ENCODE measurements around the gene CPEB4. TPM values are rescaled to one million over a fixed set of nuclear protein-coding genes. Genes with fewer than 3 reads are reported as not detected.

CPEB4 gene
- total and polyA plus RNA-seq, 9 of the 15 experiments (the other 6 are each of a cell fraction or from before 2014, with no cell fraction given), result 7.4 to 21.3 (median 12.4) TPM

- no peak for TF ChIP-seq STAT6 (CRISPR knock-in tag; IDR thresholded peaks at IDR 0.05)
Measured at GRCh38 chr5:173950829-173951228, 62.7 kb downstream of the CPEB4 start (continued).

GRCh38 chr5:173953528-173954090 lies 65.5 kb downstream of the CPEB4 start:
- Histone ChIP-seq H3K4me2 (ENCODE audit: insufficient read depth, low read length) (no peak overlapping the region), H3K4me3 (no peak overlapping the region), H3K27ac (ENCODE audit: extremely low read depth, low read depth, low read length) (no peak overlapping the region), H3K36me3 (ENCODE audit: control insufficient read depth, insufficient read depth, low read length) (peaks cover 84% of the 10 kb centered on the region), H3K9me3 (replicated peaks; ENCODE audit: control insufficient read depth, insufficient read depth, low read depth, low read length) (no peaks in the 10 kb centered on the region), H3K9me1 (ENCODE audit: control insufficient read depth, insufficient read depth, low read length) (no peaks in the 10 kb centered on the region), H2AFZ (ENCODE audit: low read depth, low read length) (no peak overlapping the region), H4K20me1 (replicated peaks; ENCODE audit: control insufficient read depth, insufficient read depth, low read length) (no peaks in the 10 kb centered on the region), H3K4me1 (replicated peaks in 1 of 2; ENCODE audit: control insufficient read depth in 2 of 2, insufficient read depth in 2 of 2, low read length in 2 of 2) (no peaks in the 10 kb centered on the region; a peak in 1 of 5 replicates), H3K27me3 (ENCODE audit: control insufficient read depth in 2 of 2, insufficient read depth in 2 of 2, low read length in 2 of 2) (no peaks in the 10 kb centered on the region), H3K79me2 (ENCODE audit: control insufficient read depth, insufficient read depth, low read length) (no peaks in the 10 kb centered on the region), H3K9ac (ENCODE audit: insufficient read depth in 1 of 2, low read depth in 2 of 2, low read length in 2 of 2) (no peak overlapping the region)
- DNase-seq (ENCODE audit: extremely low read depth in 1 of 4, low spot score in 3 of 4) (no peak), FAIRE-seq (no peak), ATAC-seq (no peak)
- in situ Hi-C loops (cut with MboI), result no loop called here
- TF ChIP-seq CAMTA2 (CRISPR knock-in tag; conservative IDR thresholded peaks at IDR 0.05) (no peak), RFX5 (IDR thresholded peaks at IDR 0.05; ENCODE audit: low read depth, low read length) (no peak), HMGXB4 (CRISPR knock-in tag; IDR thresholded peaks at IDR 0.05) (no peak), DLX4 (CRISPR knock-in tag; IDR thresholded peaks at IDR 0.05) (no peak), TCF15 (CRISPR knock-in tag; IDR thresholded peaks at IDR 0.05) (no peak)
- intact Hi-C loops (cut with micrococcal nuclease), result no loop called here
- ChIA-PET CTCF (ENCODE audit: low intra/inter-chr PET ratio) (no interaction called here), POLR2A (interaction anchor here (0.7 to 0.9 kb wide), 2 partner anchors 14 to 48 kb away, joined by 3 to 4 read pairs; no protein-coding TSS in a partner anchor)
- WGBS (ENCODE audit: insufficient coverage, low coverage, missing lambda C conversion rate), result 66% methylated on average over 5 of the region's 5 CpGs
- no TSS peak for BruUV-seq (replicated peaks)
